RWPE2 (cell line): ENCODE results near the gene MTCL3.

Experiments
- ATAC-seq: fragments of 200-7000 bp; cut with Tn5 transposase; 3 replicates; pipeline ENCODE4 v1.9.1; 2021; ENCODE audit warnings: low read depth
- DNase-seq: peaks from one replicate; pipeline ENCODE4 v3.0.0-alpha.2; 2020; ENCODE audit warnings: low spot score
- H3K27ac ChIP-seq: fragments of 450-650 bp; 2 replicates; pipeline ENCODE4 v1.5.1; 2017; ENCODE audit warnings: mild to moderate bottlenecking; ENCODE audit not compliant: poor library complexity, severe bottlenecking
- H3K27me3 ChIP-seq: fragments of 250-450 bp; sonication (Bioruptor Pico); 2 replicates; pipeline ENCODE4 v1.5.1; 2021; ENCODE audit warnings: mild to moderate bottlenecking, moderate library complexity; ENCODE audit not compliant: insufficient read depth, poor library complexity, severe bottlenecking
- H3K36me3 ChIP-seq: fragments of 250-450 bp; sonication (Bioruptor Pico); 2 replicates; pipeline ENCODE4 v1.5.1; 2020; ENCODE audit warnings: low read depth, mild to moderate bottlenecking, moderate library complexity
- H3K4me1 ChIP-seq: fragments of 250-450 bp; sonication (Bioruptor Pico); 2 replicates; pipeline ENCODE4 v1.5.1; 2021; ENCODE audit warnings: mild to moderate bottlenecking, moderate library complexity; ENCODE audit not compliant: insufficient read depth, poor library complexity, severe bottlenecking
- H3K4me3 ChIP-seq: fragments of 250-450 bp; sonication (Bioruptor Pico); 2 replicates; pipeline ENCODE4 v1.5.1; 2021; ENCODE audit warnings: mild to moderate bottlenecking, moderate library complexity; ENCODE audit not compliant: severe bottlenecking
- H3K9me3 ChIP-seq: fragments of 250-450 bp; sonication (Bioruptor Pico); 2 replicates; pipeline ENCODE4 v1.5.1; 2021; ENCODE audit warnings: mild to moderate bottlenecking, moderate library complexity; ENCODE audit not compliant: severe bottlenecking
- CTCF ChIP-seq: fragments of 450-650 bp; IDR thresholded peaks from one replicate; pipeline ENCODE4 v1.5.1; 2017; ENCODE audit warnings: mild to moderate bottlenecking, moderate library complexity; ENCODE audit not compliant: poor library complexity, severe bottlenecking

Gene MTCL3

GRCh38 chr6:127561660-127562059, 42.5 kb upstream of the MTCL3 start:
- H3K36me3 ChIP-seq: no peaks in the 10 kb centered on the region
- H3K4me3 ChIP-seq: no peak overlapping the region
- DNase-seq: no peak
- H3K9me3 ChIP-seq: no peaks in the 10 kb centered on the region
- TF ChIP-seq CTCF: no peak
- no peaks in the 10 kb centered on the region for H3K4me1 ChIP-seq
- no peak for ATAC-seq
- no peaks in the 10 kb centered on the region for H3K27me3 ChIP-seq
- H3K27ac ChIP-seq: no peak overlapping the region

DNA sequence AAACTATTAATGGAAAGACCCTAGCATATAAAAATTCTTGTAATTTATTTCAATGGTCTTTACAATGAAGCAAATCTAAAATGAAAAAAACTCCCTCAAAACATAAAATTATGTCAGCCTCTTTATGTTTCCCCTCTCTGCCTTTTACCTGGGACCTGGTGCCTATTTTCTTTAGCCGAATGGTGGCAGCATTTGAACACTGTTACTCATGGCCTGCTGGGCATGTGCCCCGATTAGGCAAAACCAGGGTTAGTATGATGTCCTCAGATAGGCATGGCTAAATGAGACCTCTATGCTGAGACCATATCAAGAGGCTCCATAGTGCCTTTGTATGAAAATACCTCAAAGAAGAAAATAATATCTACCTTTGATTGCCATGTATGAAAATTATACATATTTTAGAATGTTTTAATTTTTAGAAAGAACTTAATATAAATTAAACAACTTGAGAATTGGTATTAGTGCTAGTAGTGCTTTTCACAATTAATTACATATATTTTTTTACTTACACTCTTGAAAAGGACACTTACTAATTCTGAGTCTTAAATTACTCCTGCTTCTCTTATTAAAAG, 35.4 kb upstream of the MTCL3 start:
- ATAC-seq: peak; percentile 92
- peak; percentile 86 for TF ChIP-seq CTCF

GRCh38 chr6:127550403-127550802, 31.3 kb upstream of the MTCL3 start:
- Histone ChIP-seq H3K27ac (no peak overlapping the region), H3K4me3 (no peak overlapping the region), H3K9me3 (no peaks in the 10 kb centered on the region), H3K36me3 (no peaks in the 10 kb centered on the region), H3K27me3 (no peaks in the 10 kb centered on the region), H3K4me1 (no peaks in the 10 kb centered on the region)
- ATAC-seq: peak; percentile 67; the same call in 2 of the 3 replicates
- no peak for DNase-seq
- no peak for TF ChIP-seq CTCF

More for the DNA sequence above, 35.4 kb upstream of the MTCL3 start:
- no peaks in the 10 kb centered on the region for H3K9me3 ChIP-seq
- no peaks in the 10 kb centered on the region for H3K36me3 ChIP-seq
- no peak overlapping the region for H3K27ac ChIP-seq
- no peaks in the 10 kb centered on the region for H3K4me1 ChIP-seq
- H3K4me3 ChIP-seq: no peak overlapping the region
- no peak for DNase-seq
- no peaks in the 10 kb centered on the region for H3K27me3 ChIP-seq

- H3K9me3 ChIP-seq: no peaks in the 10 kb centered on the region
- ATAC-seq (no peak), DNase-seq (no peak)
- H3K27ac ChIP-seq: no peak overlapping the region
- no peaks in the 10 kb centered on the region for H3K4me1 ChIP-seq
- peak; percentile 41 for TF ChIP-seq CTCF
- H3K4me3 ChIP-seq: no peak overlapping the region
- no peaks in the 10 kb centered on the region for H3K36me3 ChIP-seq
- H3K27me3 ChIP-seq: no peaks in the 10 kb centered on the region
These were observed 28.9 kb upstream of the MTCL3 start for GRCh38 chr6:127547904-127548649.

GRCh38 chr6:127547215-127547614, 28.1 kb upstream of the MTCL3 start:
- Histone ChIP-seq H3K27me3 (no peaks in the 10 kb centered on the region), H3K27ac (no peak overlapping the region), H3K36me3 (no peaks in the 10 kb centered on the region), H3K9me3 (no peaks in the 10 kb centered on the region), H3K4me1 (no peaks in the 10 kb centered on the region), H3K4me3 (no peak overlapping the region)
- no peak for TF ChIP-seq CTCF
- ATAC-seq (no peak), DNase-seq (no peak)
